AG09309 (cell line): ENCODE data around the gene HEY2.

Source experiments
- DNase-seq: peaks from one replicate; pipeline ENCODE4 v3.0.0-alpha.2; 2010; ENCODE audit warnings: low read depth
- H3K4me3 ChIP-seq: 2 replicates; pipeline ENCODE4 v1.5.1; 2011; ENCODE audit warnings: mild to moderate bottlenecking, low read depth, low read length, moderate library complexity; ENCODE audit not compliant: control insufficient read depth
- TF ChIP-seq, protein P1 (sequence below): IDR thresholded peaks from 2 replicates; pipeline ENCODE4 v1.5.1; 2011; ENCODE audit warnings: mild to moderate bottlenecking, low read depth, low read length, inconsistent platforms; ENCODE audit not compliant: insufficient read depth, control insufficient read depth; ENCODE audit errors: missing control alignments

Gene HEY2

DNA sequence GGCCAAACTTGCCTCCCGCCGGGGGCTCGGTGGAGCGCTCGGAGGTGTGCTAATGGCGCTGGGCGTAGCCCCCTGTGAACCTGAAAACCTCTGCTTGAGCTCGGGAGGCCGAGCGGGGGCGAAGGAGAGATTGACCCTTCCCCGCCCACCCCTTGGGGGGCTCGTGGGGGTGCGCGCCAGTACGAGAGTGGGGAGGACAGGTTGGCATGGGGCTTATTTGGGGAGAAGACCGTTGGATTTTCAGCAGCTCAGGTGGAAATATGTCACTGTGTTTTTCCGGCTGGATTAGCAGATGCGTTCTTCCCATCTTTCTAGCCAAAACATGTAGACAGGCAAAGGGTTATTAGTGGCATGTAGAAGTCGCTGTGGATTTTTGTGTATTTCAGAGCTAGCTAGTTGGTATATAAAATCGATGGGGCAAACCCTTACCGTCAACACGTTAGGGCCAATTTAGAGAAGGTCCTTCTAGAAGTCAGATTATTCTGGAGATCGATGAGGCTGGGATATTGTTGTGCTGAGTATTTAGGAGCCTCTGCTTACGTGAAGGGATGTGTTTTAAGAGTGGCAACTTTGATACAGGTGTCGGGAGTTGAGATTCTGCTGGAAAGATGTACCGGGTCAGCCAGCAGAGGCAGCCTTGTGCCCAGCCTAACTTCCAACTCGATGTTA lies 41.9 kb downstream of the HEY2 start:
- no peak for DNase-seq
- TF ChIP-seq, protein P1, sequence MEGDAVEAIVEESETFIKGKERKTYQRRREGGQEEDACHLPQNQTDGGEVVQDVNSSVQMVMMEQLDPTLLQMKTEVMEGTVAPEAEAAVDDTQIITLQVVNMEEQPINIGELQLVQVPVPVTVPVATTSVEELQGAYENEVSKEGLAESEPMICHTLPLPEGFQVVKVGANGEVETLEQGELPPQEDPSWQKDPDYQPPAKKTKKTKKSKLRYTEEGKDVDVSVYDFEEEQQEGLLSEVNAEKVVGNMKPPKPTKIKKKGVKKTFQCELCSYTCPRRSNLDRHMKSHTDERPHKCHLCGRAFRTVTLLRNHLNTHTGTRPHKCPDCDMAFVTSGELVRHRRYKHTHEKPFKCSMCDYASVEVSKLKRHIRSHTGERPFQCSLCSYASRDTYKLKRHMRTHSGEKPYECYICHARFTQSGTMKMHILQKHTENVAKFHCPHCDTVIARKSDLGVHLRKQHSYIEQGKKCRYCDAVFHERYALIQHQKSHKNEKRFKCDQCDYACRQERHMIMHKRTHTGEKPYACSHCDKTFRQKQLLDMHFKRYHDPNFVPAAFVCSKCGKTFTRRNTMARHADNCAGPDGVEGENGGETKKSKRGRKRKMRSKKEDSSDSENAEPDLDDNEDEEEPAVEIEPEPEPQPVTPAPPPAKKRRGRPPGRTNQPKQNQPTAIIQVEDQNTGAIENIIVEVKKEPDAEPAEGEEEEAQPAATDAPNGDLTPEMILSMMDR: peak; percentile 75
- H3K4me3 ChIP-seq: peak overlapping the region; percentile 88

DNA sequence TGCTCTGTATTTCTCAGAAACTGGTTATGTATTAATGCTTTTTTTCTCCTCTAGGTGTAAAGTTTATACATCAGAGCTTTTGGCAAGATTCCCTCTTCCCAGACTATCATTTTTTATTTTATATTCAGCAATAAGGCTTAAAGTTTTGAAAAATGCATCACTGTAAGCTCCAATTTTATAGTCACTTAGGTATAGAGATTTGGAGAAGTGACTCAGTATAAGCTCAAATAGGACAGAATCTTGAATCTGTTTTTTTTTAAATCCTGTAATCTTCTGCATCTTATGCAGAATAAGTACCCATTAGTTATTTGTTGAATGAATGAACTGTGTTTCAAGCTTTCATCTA lies 42.4 kb downstream of the HEY2 start:
- no peak for DNase-seq
- TF ChIP-seq, protein P1: no peak
- peak overlapping the region; percentile 88 for H3K4me3 ChIP-seq

DNA sequence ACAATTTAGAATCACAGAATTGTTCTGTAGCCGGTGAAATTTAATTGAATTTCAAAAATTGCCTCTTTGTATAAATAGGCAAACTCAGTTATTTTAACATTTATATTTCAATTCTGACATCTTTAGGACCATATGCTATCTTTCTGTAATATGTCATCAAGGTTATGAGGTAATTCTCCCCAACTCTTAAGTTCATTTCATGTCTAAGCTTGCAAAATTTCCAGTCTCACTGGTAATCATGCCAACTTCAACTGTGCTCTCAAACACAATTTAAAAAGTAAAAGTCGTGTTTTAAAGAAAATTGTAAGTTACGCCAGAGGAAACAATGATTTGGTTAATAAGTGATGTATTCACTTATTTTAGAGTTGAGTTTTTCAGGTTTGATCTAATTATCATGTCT lies 42.7 kb downstream of the HEY2 start:
- TF ChIP-seq, protein P1: no peak
- H3K4me3 ChIP-seq: peak overlapping the region; percentile 88; the same call in 1 of the 2 replicates

DNA sequence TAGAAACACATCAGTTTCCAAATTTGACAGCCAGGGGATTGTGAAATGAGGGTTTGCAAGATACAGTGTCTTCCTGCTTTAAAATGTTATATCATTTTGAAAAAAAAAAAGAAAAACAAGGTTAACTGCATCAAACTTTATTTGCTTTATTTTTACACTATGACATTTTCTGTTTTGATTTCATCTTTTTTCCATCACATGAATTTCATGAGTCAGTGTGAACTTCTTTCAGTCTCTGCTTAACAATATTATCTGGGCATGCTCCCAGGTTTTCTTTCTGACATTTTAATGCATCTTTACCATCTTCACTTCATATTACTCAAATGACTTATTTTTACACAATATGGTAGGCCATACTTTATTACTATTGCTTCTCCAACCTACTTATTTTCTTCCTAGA lies 43.2 kb downstream of the HEY2 start:
- no peak overlapping the region for H3K4me3 ChIP-seq
- TF ChIP-seq, protein P1: no peak
- no peak for DNase-seq

More for the DNA sequence above, 42.7 kb downstream of the HEY2 start:
- no peak for DNase-seq

DNA sequence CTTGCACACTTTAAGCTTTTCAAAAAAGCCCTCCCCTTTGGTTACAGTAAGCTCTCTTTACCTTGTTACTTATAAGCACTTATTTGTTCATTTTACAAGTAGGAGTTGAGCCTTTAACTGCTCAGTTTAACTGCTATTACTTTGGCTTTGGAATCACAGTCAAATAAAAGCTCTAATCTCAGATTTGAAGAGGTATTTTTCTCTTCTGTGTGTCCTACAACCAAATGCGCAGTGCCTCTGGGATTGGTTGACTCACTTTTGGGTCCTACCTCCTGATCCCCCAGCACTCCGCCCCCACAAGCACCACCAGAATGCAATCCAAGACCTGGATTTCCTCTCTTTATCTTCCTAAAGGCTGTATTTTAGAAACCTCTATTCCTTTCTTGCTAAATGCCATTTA lies 43.8 kb downstream of the HEY2 start:
- DNase-seq: no peak
- TF ChIP-seq, protein P1: no peak
- H3K4me3 ChIP-seq: no peak overlapping the region

DNA sequence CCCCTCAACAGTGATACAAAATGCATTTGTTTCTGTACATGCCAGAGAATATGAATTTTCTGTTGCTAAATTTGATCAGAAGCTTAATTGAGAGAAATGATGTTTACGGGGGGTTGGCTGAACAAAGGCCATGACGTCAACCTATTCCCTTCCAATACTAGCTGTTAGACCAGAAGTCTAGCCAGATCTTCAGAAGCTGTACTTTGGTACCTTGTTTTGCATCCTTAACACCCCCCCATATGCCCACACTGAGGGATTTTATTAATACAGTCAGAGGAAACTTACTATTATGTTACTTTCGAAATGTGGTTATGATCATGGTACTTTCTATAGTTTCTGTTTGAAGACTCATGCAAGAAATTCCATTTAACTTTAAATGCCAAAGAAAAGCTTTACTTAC lies 44.4 kb downstream of the HEY2 start:
- no peak for DNase-seq
- TF ChIP-seq, protein P1: no peak
- H3K4me3 ChIP-seq: no peak overlapping the region
